CD8-positive, alpha-beta memory T cell (primary cell): ENCODE data around the gene DDX52. TPM values are rescaled to one million over a fixed set of nuclear protein-coding genes. Genes with fewer than 3 reads are reported as not detected.

ENCODE experiments used
- CTCF ChIA-PET: fragments of 350-600 bp; sonication (Branson Sonifier 250); formaldehyde crosslinking; loops from one replicate; lab custom pipeline; 2021; ENCODE audit warnings: antibody characterized with exemption; lab: Charles Lee
- POLR2A ChIA-PET: fragments of 350-600 bp; sonication (Branson Sonifier 250); formaldehyde crosslinking; loops from one replicate; lab custom pipeline; 2021; ENCODE audit warnings: antibody characterized with exemption; lab: Charles Lee
- DNase-seq, 5 donors: peaks; one replicate each; pipeline versions ENCODE4 v3.0.0 to v3.0.0-alpha.2; 2020 to 2022; ENCODE audit warnings: mixed read lengths in 1 of 5
- H3K27ac ChIP-seq: one replicate; pipeline ENCODE4 v1.7.0; 2013; ENCODE audit warnings: low read depth, mild to moderate bottlenecking, low read length, moderate library complexity
- H3K27me3 ChIP-seq: 2 replicates; pipeline ENCODE4 v1.7.0; 2013; ENCODE audit warnings: low read length, mild to moderate bottlenecking; ENCODE audit not compliant: insufficient read depth, poor library complexity, severe bottlenecking
- H3K36me3 ChIP-seq: 2 replicates; pipeline ENCODE4 v1.7.0; 2013; ENCODE audit warnings: mild to moderate bottlenecking, low read length, moderate library complexity; ENCODE audit not compliant: insufficient read depth
- H3K4me1 ChIP-seq: 2 replicates; pipeline ENCODE4 v1.7.0; 2013; ENCODE audit warnings: mild to moderate bottlenecking, low read length, moderate library complexity; ENCODE audit not compliant: insufficient read depth
- H3K4me3 ChIP-seq: 2 replicates; pipeline ENCODE4 v1.7.0; 2013; ENCODE audit warnings: mild to moderate bottlenecking, low read length
- H3K9me3 ChIP-seq: 2 replicates; pipeline ENCODE4 v1.7.0; 2013; ENCODE audit warnings: mild to moderate bottlenecking, low read length
- H3K27ac Mint-ChIP-seq, 8 donors: one replicate each; pipeline ENCODE4 v1.8.0; 2020 to 2021; ENCODE audit warnings: mixed read lengths in 8 of 8, mild to moderate bottlenecking in 6 of 8, inconsistent platforms in 3 of 8, moderate library complexity in 3 of 8
- H3K27me3 Mint-ChIP-seq, 2 donors: one replicate each; pipeline ENCODE4 v1.8.0; 2020 to 2021; ENCODE audit warnings: mixed read lengths in 2 of 2, mild to moderate bottlenecking in 1 of 2, moderate library complexity in 1 of 2
- H3K36me3 Mint-ChIP-seq, 3 donors: one replicate each; pipeline ENCODE4 v1.8.0; 2020 to 2021; ENCODE audit warnings: mixed read lengths in 3 of 3, inconsistent platforms in 1 of 3, mild to moderate bottlenecking in 1 of 3
- H3K4me1 Mint-ChIP-seq, 3 donors: one replicate each; pipeline ENCODE4 v1.8.0; 2020 to 2021; ENCODE audit warnings: mixed read lengths in 3 of 3, inconsistent platforms in 1 of 3, mild to moderate bottlenecking in 1 of 3
- H3K4me3 Mint-ChIP-seq, 7 donors: one replicate each; pipeline ENCODE4 v1.8.0; 2020 to 2021; ENCODE audit warnings: mixed read lengths in 7 of 7, mild to moderate bottlenecking in 6 of 7, moderate library complexity in 4 of 7, inconsistent platforms in 2 of 7
- H3K9me3 Mint-ChIP-seq, 5 donors: one replicate each; pipeline ENCODE4 v1.8.0; 2020 to 2022; ENCODE audit warnings: mixed read lengths in 5 of 5, mild to moderate bottlenecking in 3 of 5, moderate library complexity in 2 of 5, inconsistent platforms in 1 of 5
- polyA plus RNA-seq: library from polyadenylated mRNA; unstranded; fragments of 300-500 nt; fragmentation: Illumina TruSeq; gene quantifications from one replicate; pipeline ENCODE4 v1.2.3, GENCODE V29; 2021
- total RNA-seq, 2 experiments: library from RNA; stranded (reverse); gene quantifications; one replicate each; pipeline ENCODE4 v1.2.3, GENCODE V29; 2021

DDX52 gene
- total and polyA plus RNA-seq, 3 experiments from 2014 or later, result 14.7 to 41.0 (median 36.0) TPM

DNA sequence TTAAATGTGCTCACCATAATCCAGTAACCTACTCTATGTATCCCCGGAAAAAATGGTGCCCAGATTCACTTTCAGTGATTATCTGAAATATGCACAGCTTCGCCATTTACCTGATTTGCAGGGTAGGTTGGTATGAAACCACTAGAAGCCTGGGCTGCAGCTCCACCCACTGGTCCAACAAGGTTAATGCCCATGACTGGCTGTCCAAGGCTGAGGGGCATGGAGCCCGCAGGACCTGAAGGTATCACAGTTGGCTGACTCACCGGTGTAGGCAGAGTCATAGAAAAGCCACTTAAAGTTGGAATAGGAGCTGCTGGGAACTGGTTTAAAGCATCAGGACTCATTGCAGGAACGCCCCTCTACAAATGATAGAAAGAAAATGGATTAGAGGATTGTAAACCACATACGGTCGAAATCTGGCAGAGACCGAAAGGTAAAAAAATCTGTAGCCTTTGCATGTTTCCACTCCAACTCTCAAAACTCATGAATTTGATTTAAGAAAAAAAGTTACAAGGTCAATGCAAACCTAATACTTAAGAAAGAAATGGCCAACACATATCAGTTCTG, 72.6 kb downstream of the DDX52 start:
- Histone ChIP-seq H3K4me1 (no peaks in the 10 kb centered on the region), H3K27me3 (no peaks in the 10 kb centered on the region), H3K9me3 (no peaks in the 10 kb centered on the region), H3K27ac (no peak overlapping the region), H3K36me3 (peaks cover 48% of the 10 kb centered on the region), H3K4me3 (no peak overlapping the region)
- peak overlapping the region in 1 of 8 donors; percentile 45 for H3K27ac Mint-ChIP-seq
- peaks cover 19 to 81% (median 25%) of the 10 kb centered on the region in 3 donors for H3K36me3 Mint-ChIP-seq
- peaks cover 18 to 37% (median 33%) of the 10 kb centered on the region in 3 donors for H3K4me1 Mint-ChIP-seq
- no peaks in the 10 kb centered on the region for H3K9me3 Mint-ChIP-seq
- CTCF ChIA-PET, result interaction anchor here (1.2 kb wide), 1 partner anchor 29 kb away, joined by 4 read pairs; no protein-coding TSS in a partner anchor
- no peak overlapping the region for H3K4me3 Mint-ChIP-seq
- H3K27me3 Mint-ChIP-seq, result no peaks in the 10 kb centered on the region
- POLR2A ChIA-PET, result no interaction called here
- DNase-seq, result peak in 3 of 5 donors; percentile 4 to 50 (median 7)

DNA sequence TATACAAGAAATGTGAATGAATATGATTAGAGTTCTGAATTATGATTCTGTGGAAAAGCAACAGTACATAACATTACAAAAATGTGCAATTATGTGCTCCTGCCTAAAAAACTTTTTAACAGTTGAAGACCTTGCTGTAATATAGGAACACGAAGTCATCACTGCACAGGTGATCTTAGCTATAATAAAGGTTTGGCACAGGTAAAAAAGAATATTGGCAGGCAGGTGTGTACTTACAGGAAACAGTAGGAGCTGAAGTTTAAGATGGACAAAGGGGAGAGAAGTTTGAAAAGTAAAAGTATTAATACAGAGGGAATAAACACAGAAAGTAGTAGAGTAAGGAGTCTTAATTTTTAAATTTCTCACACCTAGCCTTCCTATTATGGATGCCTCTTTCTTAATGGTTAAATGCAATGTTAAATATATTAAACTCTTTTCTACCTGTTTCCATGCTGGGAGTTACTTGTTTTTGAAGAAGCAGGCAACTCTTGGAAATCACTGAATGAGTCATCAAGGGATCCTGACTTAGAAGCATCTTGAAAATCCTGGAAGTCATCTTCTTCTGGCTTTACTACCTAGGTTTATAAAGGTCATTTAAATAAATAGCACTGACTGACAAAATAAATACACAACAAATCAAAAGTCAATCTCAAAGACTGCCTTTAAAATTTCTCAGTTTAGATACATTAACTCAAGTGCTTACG, 74.7 kb downstream of the DDX52 start:
- no peaks in the 10 kb centered on the region for H3K4me1 ChIP-seq
- H3K27ac ChIP-seq, result no peak overlapping the region
- POLR2A ChIA-PET, result no interaction called here
- Mint-ChIP-seq H3K4me1 (peaks cover 17 to 39% (median 27%) of the 10 kb centered on the region in 3 donors), H3K36me3 (peaks cover 20 to 79% (median 26%) of the 10 kb centered on the region in 3 donors), H3K4me3 (no peak overlapping the region), H3K9me3 (no peaks in the 10 kb centered on the region), H3K27me3 (no peaks in the 10 kb centered on the region), H3K27ac (peak overlapping the region in 6 of 8 donors; percentile 15 to 76 (median 63))
- H3K9me3 ChIP-seq, result no peaks in the 10 kb centered on the region
- DNase-seq, result no peak
- no peaks in the 10 kb centered on the region for H3K27me3 ChIP-seq
- H3K36me3 ChIP-seq, result peaks cover 58% of the 10 kb centered on the region
- CTCF ChIA-PET, result no interaction called here
- H3K4me3 ChIP-seq, result no peak overlapping the region

DNA sequence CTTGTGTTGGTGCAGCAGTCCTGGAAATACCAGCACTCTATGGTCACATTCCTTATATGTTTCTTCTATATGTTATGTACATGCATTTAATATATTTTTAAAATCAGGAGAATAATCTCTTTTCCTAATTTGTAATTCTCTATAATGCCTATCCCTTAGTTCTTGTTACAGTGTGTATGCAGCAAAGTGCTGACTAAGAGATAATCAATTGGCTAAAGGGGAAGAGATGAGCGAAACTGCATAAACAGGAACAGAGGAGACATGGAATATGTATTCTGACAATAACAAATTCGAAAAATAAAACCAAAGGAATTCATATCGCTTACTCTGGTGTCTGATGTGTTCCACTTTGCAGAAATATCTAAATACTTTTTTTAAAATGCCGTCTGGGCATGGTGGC, 75.7 kb downstream of the DDX52 start:
- ChIA-PET CTCF (no interaction called here), POLR2A (no interaction called here)
- H3K36me3 Mint-ChIP-seq, result peaks cover 20 to 77% (median 21%) of the 10 kb centered on the region in 3 donors
- no peaks in the 10 kb centered on the region for H3K27me3 Mint-ChIP-seq
- no peak overlapping the region for H3K4me3 ChIP-seq
- H3K36me3 ChIP-seq, result peaks cover 56% of the 10 kb centered on the region
- no peak overlapping the region for H3K4me3 Mint-ChIP-seq
- H3K4me1 ChIP-seq, result no peaks in the 10 kb centered on the region
- no peak for DNase-seq
- H3K27me3 ChIP-seq, result no peaks in the 10 kb centered on the region
- peak overlapping the region in 4 of 8 donors; percentile 23 to 56 (median 42) for H3K27ac Mint-ChIP-seq
- no peaks in the 10 kb centered on the region for H3K9me3 Mint-ChIP-seq
- no peaks in the 10 kb centered on the region for H3K9me3 ChIP-seq
- H3K4me1 Mint-ChIP-seq, result peaks cover 14 to 32% (median 24%) of the 10 kb centered on the region in 3 donors
- no peak overlapping the region for H3K27ac ChIP-seq

DNA sequence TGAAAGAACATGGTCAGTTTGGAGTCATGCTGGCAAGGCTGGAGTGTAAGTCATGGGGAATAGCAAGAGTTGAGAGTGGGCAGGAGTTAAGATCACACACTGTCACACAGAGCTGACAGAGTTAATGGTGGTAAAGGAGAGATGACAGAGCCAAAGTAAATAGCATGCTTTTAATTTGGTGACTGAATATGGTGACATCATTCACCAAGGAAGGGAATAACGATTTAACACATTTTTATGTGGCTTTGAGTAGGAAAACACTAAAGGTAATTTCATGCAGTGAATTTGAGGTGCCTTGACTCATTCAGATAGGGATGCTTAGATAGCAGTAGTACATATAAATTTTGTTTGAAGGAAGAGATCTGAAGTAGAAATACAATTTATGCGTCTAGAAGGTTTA, 76.1 kb downstream of the DDX52 start:
- ChIA-PET CTCF (no interaction called here), POLR2A (no interaction called here)
- Histone ChIP-seq H3K27me3 (no peaks in the 10 kb centered on the region), H3K9me3 (no peaks in the 10 kb centered on the region), H3K4me1 (no peaks in the 10 kb centered on the region), H3K4me3 (no peak overlapping the region), H3K36me3 (peaks cover 58% of the 10 kb centered on the region), H3K27ac (no peak overlapping the region)
- H3K36me3 Mint-ChIP-seq, result peaks cover 20 to 78% (median 21%) of the 10 kb centered on the region in 3 donors
- DNase-seq, result no peak
- peak overlapping the region in 7 of 8 donors; percentile 13 to 79 (median 31) for H3K27ac Mint-ChIP-seq
- no peak overlapping the region for H3K4me3 Mint-ChIP-seq
- no peaks in the 10 kb centered on the region for H3K9me3 Mint-ChIP-seq
- H3K4me1 Mint-ChIP-seq, result peaks cover 17 to 28% (median 25%) of the 10 kb centered on the region in 3 donors
- no peaks in the 10 kb centered on the region for H3K27me3 Mint-ChIP-seq

DNA sequence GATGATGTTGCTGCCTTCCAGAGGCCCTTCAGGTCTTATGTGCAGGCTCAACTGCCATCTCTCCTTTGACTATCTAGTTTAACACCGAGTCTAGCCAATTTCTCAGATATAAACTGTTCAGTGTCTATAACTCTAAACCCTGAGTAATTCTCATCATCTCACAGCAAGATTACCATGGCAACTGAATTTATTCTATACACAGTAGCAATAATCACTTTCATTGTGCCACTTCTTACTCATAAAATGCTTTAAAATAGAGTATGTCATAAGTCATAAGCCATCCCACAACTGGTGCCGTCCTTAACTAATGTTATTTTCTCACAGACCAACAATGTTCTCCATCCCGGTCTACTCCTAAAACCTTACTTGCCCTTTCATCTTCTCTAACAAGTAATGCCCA, 79.0 kb downstream of the DDX52 start:
- Histone ChIP-seq H3K9me3 (no peaks in the 10 kb centered on the region), H3K4me1 (no peaks in the 10 kb centered on the region), H3K27ac (no peak overlapping the region), H3K27me3 (no peaks in the 10 kb centered on the region), H3K36me3 (peaks cover 62% of the 10 kb centered on the region), H3K4me3 (no peak overlapping the region)
- ChIA-PET POLR2A (no interaction called here), CTCF (no interaction called here)
- Mint-ChIP-seq H3K4me1 (peaks cover 15 to 28% (median 26%) of the 10 kb centered on the region in 3 donors), H3K36me3 (peaks cover 20 to 80% (median 24%) of the 10 kb centered on the region in 3 donors), H3K27ac (peak overlapping the region in 7 of 8 donors; percentile 11 to 79 (median 57)), H3K4me3 (no peak overlapping the region), H3K27me3 (no peaks in the 10 kb centered on the region), H3K9me3 (no peaks in the 10 kb centered on the region)
- no peak for DNase-seq

DNA sequence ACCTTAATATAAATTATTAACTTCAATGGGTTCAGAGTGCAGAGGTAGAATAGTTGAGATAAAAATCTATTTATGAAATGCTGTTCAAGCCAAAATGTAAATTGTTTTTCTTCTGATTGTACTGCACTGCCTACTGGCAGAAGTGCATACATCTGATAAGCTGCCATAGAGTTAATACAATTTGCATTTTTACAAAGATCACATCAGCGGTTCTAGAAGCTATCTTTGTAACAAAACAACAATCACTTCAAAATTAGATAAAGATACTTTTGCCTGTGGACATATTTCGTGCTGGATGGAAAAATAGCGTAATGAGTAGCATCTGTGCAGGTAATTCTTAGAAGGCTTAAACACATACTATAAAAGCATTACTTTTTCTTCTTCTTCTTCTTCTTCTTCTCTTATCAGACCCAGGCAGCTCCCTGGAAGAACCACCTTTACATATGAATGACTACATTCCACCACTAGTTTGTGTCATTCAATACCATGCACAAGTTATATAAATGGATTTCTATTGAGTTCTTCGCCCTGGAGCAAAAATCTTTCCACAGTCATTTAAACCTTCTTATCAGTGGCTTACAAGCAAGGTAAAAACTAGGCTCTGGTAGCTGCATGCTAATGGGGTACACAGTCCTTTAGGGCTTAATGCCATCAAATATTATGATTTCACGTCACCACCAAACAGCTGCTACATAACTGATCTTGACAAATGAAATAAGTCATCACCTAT, 81.1 kb downstream of the DDX52 start:
- no peaks in the 10 kb centered on the region for H3K4me1 ChIP-seq
- no peak overlapping the region for H3K27ac ChIP-seq
- DNase-seq, result no peak
- ChIA-PET POLR2A (no interaction called here), CTCF (interaction anchor here (1.7 kb wide), 1 partner anchor 47 kb away, joined by 7 read pairs; the partner anchor contains the start of gene SYNRG)
- no peaks in the 10 kb centered on the region for H3K27me3 Mint-ChIP-seq
- no peaks in the 10 kb centered on the region for H3K9me3 Mint-ChIP-seq
- no peak overlapping the region for H3K4me3 ChIP-seq
- peak overlapping the region in 5 of 8 donors; percentile 2 to 52 (median 16) for H3K27ac Mint-ChIP-seq
- peaks cover 17 to 80% (median 27%) of the 10 kb centered on the region in 3 donors for H3K36me3 Mint-ChIP-seq
- no peaks in the 10 kb centered on the region for H3K9me3 ChIP-seq
- peaks cover 13 to 23% (median 22%) of the 10 kb centered on the region in 3 donors for H3K4me1 Mint-ChIP-seq
- H3K4me3 Mint-ChIP-seq, result no peak overlapping the region
- no peaks in the 10 kb centered on the region for H3K27me3 ChIP-seq
- H3K36me3 ChIP-seq, result peaks cover 60% of the 10 kb centered on the region
